22Rv1 (cell line): Measurements from ENCODE around the gene HDGFL1.

ENCODE experiments used
- CTCF ChIP-seq: fragments of 450-650 bp; IDR thresholded peaks from 2 replicates; pipeline ENCODE4 v1.5.1; 2017; ENCODE audit warnings: mild to moderate bottlenecking
- ZFX ChIP-seq: fragments of 450-650 bp; IDR thresholded peaks from 2 replicates; pipeline ENCODE4 v1.6.1; 2017; ENCODE audit warnings: antibody characterized with exemption, borderline replicate concordance

- TF ChIP-seq CTCF = no peak
- no peak for TF ChIP-seq ZFX
Measured at GRCh38 chr6:22590423-22590822, 21.1 kb downstream of the HDGFL1 start.
